ENCODE measurements around the gene COCH. TPM values are rescaled to one million over a fixed set of nuclear protein-coding genes. Genes with fewer than 3 reads are reported as not detected.

Gene COCH
- total and polyA plus RNA-seq, 2 experiments from 2014 or later: 12.9 to 20.6 TPM

DNA sequence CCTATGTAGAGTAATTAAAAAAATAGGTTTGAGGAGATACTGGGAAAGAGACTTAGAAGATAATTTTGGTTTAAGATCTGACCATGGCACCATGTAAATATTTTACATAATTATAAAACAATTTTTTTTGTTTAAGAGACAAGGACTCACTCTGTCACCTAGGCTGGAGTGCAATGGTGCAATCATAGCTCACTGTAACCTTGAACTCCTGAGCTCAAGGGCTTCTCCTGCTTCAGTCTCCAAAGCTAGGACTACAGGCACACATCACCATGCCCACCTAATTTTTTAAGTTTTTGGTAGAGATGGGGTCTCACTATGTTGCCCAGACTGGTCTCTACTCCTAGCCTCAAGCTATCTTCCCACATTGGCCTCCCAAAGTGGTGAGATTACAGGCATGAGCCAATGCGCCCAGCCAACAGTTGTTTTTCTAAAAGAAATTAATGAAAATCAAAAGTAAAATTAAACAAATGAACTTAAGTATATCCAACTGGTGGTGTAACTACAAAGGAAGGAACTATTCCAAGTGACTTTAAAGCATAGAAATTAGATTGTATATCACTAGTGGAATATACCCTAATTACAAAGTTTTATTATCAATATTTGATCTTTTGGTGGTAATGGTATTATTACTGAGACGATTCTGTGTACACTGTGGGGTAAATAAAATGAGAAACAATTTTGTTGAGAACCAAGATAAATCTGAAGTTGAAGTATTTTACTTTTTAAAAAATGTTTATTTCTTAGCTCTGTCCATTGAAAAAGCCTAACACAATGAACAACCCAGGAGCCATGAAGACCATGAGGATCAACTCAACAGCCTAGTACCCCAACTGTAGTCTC, 29.1 kb downstream of the COCH start:
- H3K36me3 ChIP-seq (ENCODE audit: insufficient read depth): peaks cover 9% of the 10 kb centered on the region
- H2AFZ ChIP-seq: no peak overlapping the region
- no peak overlapping the region for H3K4me2 ChIP-seq
- no peaks in the 10 kb centered on the region for H3K27me3 ChIP-seq (ENCODE audit: insufficient read depth)
- H3K27ac ChIP-seq (ENCODE audit: low read depth): no peak overlapping the region
- no peak overlapping the region for H3K27ac Mint-ChIP-seq
- H3K36me3 Mint-ChIP-seq (ENCODE audit: low read depth): peaks cover 31% of the 10 kb centered on the region
- no peaks in the 10 kb centered on the region for H3K4me1 Mint-ChIP-seq
- no peaks in the 10 kb centered on the region; the same call in 1 of the 2 replicates for H4K20me1 ChIP-seq (replicated peaks; ENCODE audit: insufficient read depth)
- no peaks in the 10 kb centered on the region for H3K9me2 ChIP-seq (ENCODE audit: insufficient read depth)
- H3K27me3 Mint-ChIP-seq (ENCODE audit: insufficient read depth, low read depth, poor library complexity): peaks cover 3% of the 10 kb centered on the region
- no peak for TF ChIP-seq STAT1 (IDR thresholded peaks at IDR 0.05; ENCODE audit: unreplicated experiment)
- TF ChIP-seq, protein P1, sequence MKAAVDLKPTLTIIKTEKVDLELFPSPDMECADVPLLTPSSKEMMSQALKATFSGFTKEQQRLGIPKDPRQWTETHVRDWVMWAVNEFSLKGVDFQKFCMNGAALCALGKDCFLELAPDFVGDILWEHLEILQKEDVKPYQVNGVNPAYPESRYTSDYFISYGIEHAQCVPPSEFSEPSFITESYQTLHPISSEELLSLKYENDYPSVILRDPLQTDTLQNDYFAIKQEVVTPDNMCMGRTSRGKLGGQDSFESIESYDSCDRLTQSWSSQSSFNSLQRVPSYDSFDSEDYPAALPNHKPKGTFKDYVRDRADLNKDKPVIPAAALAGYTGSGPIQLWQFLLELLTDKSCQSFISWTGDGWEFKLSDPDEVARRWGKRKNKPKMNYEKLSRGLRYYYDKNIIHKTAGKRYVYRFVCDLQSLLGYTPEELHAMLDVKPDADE (IDR thresholded peaks at IDR 0.05): no peak
- no peak for TF ChIP-seq ZNF462 (CRISPR knock-in tag; IDR thresholded peaks at IDR 0.05)
- no peak for TF ChIP-seq EZH2 (IDR thresholded peaks at IDR 0.05; ENCODE audit: low read depth, unreplicated experiment)
- no peak for TF ChIP-seq ZNF114 (CRISPR knock-in tag; IDR thresholded peaks at IDR 0.05)
- no peak for TF ChIP-seq CREB1 (CRISPR knock-in tag; IDR thresholded peaks at IDR 0.05; ENCODE audit: low read depth)
- no peak for TF ChIP-seq POLR2AphosphoS5 (IDR thresholded peaks at IDR 0.05; ENCODE audit: low read depth)
- no peak for TF ChIP-seq REST (IDR thresholded peaks at IDR 0.05; ENCODE audit: unreplicated experiment)
- H3F3A ChIP-seq (replicated peaks; ENCODE audit: low read depth): no peaks in the 10 kb centered on the region
- H3K79me2 ChIP-seq (replicated peaks; ENCODE audit: insufficient read depth): no peaks in the 10 kb centered on the region
- no peak overlapping the region for H3K4me3 ChIP-seq
- no peaks in the 10 kb centered on the region for H3K4me1 ChIP-seq (ENCODE audit: insufficient read depth)
- DNase-seq (ENCODE audit: low spot score): no peak
- no peak overlapping the region for H3K4me3 Mint-ChIP-seq
- ATAC-seq: no peak
- no peaks in the 10 kb centered on the region for H3K9me3 Mint-ChIP-seq

Measured in GM23338 (cell line).